GM19467 (cell line): ENCODE results near the gene RTTN.
"Not testable (repeated sequence)": the region's sequence is repeated elsewhere in the genome, so short reads cannot be mapped to it uniquely, and the experiment has no call there.

Source experiments
- ATAC-seq: cut with Tn5 transposase; IDR thresholded peaks from one replicate; pipeline ENCODE4 v1.9.1; 2021; ENCODE audit warnings: mild to moderate bottlenecking, moderate library complexity; ENCODE audit not compliant: unreplicated experiment

RTTN gene

GRCh38 chr18:69982417-69982816 is 223.1 kb downstream of the RTTN start:
- no peak for ATAC-seq

GRCh38 chr18:69981948-69982347 is 223.5 kb downstream of the RTTN start:
- peak; percentile 44 for ATAC-seq

GRCh38 chr18:69980982-69981804 is 224.3 kb downstream of the RTTN start:
- no peak for ATAC-seq

- no peak for ATAC-seq
Measured at GRCh38 chr18:69980509-69980908, 225.0 kb downstream of the RTTN start.

DNA sequence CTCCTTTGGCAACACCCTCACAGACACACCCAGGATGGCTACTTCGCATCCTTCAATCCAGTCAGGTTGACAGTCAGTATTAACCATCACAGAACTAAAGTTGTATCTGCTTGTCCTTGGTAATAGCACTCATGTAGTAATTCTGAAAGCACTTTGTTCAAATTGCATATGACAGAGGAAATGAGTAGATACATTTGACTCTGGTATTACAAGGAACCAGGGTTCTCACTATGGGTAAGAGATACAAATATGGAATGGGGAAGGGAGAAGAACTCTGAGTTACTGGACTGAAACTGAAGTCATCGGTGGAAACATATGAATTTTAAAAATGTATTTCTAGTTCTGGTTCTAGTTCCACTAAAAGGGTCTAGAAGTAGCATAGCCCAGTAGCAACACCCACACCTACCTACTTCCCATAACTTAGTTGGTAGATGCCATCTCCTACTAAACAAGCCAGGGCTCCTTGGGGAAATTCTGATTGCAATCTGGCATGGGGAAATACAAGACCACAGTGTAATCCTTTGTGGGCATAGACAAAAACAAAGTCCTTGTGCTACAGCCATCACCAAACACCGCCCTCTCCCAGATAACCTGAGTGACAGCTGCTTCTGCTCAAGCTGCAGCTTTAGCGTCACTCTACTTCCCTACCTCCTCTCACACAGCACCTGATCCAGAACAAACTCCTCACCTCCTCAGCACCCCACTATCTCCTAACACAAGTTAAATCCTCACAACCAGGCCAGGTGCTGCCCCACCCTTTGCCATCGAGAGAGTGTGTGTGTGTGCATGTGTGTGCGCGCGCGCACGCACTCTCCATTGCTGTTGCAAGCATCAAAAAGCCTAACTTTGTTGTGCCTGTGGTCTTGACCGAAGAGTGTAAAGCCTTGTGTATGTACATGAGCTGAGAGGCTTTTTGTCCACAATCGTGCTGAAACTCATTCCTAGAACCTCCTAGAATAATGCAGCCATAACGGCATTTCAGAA is 226.5 kb downstream of the RTTN start:
- peak; percentile 51 for ATAC-seq

- not testable (repeated sequence) for ATAC-seq
Measured at GRCh38 chr18:69975294-69975693, 230.2 kb downstream of the RTTN start.

- ATAC-seq = no peak
Measured at GRCh38 chr18:69974365-69974764, 231.1 kb downstream of the RTTN start.

DNA sequence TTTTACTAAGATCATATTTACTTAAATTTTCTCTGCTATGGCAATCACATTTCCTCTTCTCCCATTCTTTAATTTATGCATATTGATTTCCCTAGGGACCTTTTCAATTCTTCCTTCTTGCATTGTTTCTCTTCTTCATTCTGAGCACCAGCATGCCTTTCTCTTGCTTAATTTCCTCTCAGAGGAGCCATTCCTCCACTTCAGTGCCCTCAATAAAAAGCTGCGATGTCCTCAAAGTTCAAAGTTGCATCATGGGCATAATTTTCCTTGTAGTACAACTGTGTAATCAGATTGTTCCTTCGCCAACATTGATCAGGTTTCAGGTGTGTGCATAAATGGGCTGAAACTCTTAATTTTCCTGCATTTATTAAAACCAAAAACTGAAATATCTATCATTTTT is 236.0 kb downstream of the RTTN start:
- ATAC-seq = no peak

DNA sequence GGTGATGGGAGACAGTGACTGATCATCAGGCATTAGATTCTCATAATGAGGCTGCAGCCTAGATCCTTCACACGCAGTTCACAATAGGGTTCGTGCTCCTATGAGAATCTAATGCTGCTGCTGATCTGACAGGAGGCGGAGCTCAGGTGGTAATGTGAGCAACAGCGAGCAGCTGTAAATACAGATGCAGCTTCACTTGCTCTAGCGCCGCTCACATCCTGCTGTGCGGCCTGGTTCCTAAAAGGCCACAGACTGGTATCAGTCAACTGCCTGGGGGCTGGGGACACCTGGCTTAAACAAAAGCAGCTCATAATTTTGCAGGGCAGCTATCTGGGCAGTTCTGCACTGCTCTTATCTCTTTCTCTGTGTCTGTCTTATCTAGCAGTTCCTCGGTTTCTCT is 237.4 kb downstream of the RTTN start:
- peak; percentile 71 for ATAC-seq

GRCh38 chr18:69963196-69963595 is 242.3 kb downstream of the RTTN start:
- ATAC-seq = no peak

GRCh38 chr18:69961718-69962117 is 243.8 kb downstream of the RTTN start:
- ATAC-seq = no peak

- ATAC-seq = no peak
Measured at GRCh38 chr18:69958422-69958821, 247.1 kb downstream of the RTTN start.

DNA sequence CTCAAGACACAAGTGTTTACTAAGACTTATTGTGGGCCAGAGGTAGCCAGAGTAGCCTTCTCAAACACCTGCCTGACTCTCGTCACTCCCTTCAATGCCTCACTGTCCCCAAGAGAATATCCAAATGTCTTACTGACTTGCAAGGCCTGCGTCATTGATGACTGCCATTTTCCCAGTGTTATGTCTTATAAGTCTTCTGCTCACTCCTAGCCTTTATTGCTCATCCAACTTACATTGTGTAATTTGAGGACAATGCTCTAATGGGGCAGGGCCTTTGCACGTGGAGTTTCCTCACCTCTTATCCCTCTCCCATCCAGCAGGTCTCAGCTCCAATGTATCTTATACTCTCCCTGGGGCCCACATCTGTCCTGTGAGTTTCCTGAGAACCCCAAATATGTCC is 247.7 kb downstream of the RTTN start:
- no peak for ATAC-seq

- no peak for ATAC-seq
Measured at GRCh38 chr18:69956665-69957620, 248.5 kb downstream of the RTTN start.

- no peak for ATAC-seq
Measured at GRCh38 chr18:69956057-69956456, 249.4 kb downstream of the RTTN start.

GRCh38 chr18:69954719-69955480 is 250.6 kb downstream of the RTTN start:
- ATAC-seq = no peak

GRCh38 chr18:69953191-69953590 is 252.3 kb downstream of the RTTN start:
- ATAC-seq = no peak
